NB4 (cell line): ENCODE data around the gene SSBP4.

Source experiments
- MAX ChIP-seq: IDR thresholded peaks from 2 replicates; pipeline ENCODE4 v1.6.1; 2011; ENCODE audit warnings: low read depth, low read length
- POLR2A ChIP-seq: IDR thresholded peaks from 2 replicates; pipeline ENCODE4 v1.6.1; 2011; ENCODE audit warnings: mild to moderate bottlenecking; ENCODE audit not compliant: insufficient read length; ENCODE audit errors: extremely low read depth
- TF ChIP-seq, protein P1 (sequence below): IDR thresholded peaks from one replicate; pipeline ENCODE4 v1.5.1; 2012; ENCODE audit warnings: low read depth, low read length

GRCh38 chr19:18440936-18441803, 22.0 kb downstream of the SSBP4 start:
- TF ChIP-seq MAX (no peak), POLR2A (no peak)
- TF ChIP-seq, protein P1, sequence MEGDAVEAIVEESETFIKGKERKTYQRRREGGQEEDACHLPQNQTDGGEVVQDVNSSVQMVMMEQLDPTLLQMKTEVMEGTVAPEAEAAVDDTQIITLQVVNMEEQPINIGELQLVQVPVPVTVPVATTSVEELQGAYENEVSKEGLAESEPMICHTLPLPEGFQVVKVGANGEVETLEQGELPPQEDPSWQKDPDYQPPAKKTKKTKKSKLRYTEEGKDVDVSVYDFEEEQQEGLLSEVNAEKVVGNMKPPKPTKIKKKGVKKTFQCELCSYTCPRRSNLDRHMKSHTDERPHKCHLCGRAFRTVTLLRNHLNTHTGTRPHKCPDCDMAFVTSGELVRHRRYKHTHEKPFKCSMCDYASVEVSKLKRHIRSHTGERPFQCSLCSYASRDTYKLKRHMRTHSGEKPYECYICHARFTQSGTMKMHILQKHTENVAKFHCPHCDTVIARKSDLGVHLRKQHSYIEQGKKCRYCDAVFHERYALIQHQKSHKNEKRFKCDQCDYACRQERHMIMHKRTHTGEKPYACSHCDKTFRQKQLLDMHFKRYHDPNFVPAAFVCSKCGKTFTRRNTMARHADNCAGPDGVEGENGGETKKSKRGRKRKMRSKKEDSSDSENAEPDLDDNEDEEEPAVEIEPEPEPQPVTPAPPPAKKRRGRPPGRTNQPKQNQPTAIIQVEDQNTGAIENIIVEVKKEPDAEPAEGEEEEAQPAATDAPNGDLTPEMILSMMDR = no peak
